Measurements from ENCODE around the gene RHBDF2.
A peak's percentile ranks its signal among the peaks of the same experiment; 100 is the strongest.
"Not testable (repeated sequence)": the region's sequence is repeated elsewhere in the genome, so short reads cannot be mapped to it uniquely, and the experiment has no call there.

The RHBDF2 gene

GRCh38 chr17:76536511-76537287 is 35.5 kb upstream of the RHBDF2 start:
- TF ChIP-seq POLR2AphosphoS5 (IDR thresholded peaks at IDR 0.05; ENCODE audit: low read depth, low read length) = no peak
- no peak for TF ChIP-seq POLR2A (IDR thresholded peaks at IDR 0.05; ENCODE audit: low read depth, low read length)
- no peak for TF ChIP-seq TAF1 (IDR thresholded peaks at IDR 0.05; ENCODE audit: borderline replicate concordance, low read depth, low read length)
- peak; percentile 19 for DNase-seq (ENCODE audit: insufficient read length)
- FAIRE-seq = no peak

DNA sequence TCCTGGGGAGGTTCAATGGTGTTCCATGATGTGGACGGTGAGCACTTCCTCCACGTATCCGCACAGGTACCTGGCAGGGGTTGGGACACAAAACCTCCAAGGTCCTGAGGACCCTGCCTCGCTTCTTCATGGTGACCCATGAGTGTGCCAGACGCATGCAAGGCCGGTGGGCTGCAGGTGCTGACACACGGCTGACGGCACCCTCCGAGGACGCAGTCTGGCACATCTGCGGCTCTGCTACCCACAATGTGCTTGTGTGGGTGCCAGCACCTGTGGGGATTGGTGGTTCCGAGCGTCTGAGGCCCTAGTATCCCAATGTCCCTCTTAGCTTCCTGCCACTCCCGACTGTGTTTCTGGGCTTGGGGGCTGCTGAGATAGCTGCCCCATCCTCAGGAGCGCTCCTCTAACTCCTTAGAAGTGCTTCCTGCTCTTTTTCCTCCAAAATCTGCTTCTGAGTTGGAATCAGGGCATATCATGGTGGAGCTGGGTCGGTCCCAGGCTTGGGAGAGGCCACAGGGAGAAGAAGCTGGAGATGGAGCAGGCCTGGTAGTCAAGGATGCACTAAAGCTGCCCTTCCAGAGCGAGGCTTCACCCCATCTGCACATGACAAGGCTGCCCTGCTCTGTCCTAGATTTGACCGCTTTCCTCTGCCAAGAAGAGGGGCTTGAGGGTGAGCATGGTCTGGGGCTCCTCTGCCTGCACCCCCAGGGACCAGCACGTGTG is 34.7 kb upstream of the RHBDF2 start:
- FAIRE-seq = no peak
- TF ChIP-seq POLR2AphosphoS5 (IDR thresholded peaks at IDR 0.05; ENCODE audit: low read depth, low read length) = no peak
- TF ChIP-seq TAF1 (IDR thresholded peaks at IDR 0.05; ENCODE audit: borderline replicate concordance, low read depth, low read length) = no peak
- TF ChIP-seq POLR2A (IDR thresholded peaks at IDR 0.05; ENCODE audit: low read depth, low read length) = no peak
- DNase-seq (ENCODE audit: insufficient read length) = peak; percentile 10

- FAIRE-seq (no peak), DNase-seq (ENCODE audit: insufficient read length) (no peak)
- no peak for TF ChIP-seq POLR2AphosphoS5 (IDR thresholded peaks at IDR 0.05; ENCODE audit: low read depth, low read length)
- no peak for TF ChIP-seq POLR2A (IDR thresholded peaks at IDR 0.05; ENCODE audit: low read depth, low read length)
- TF ChIP-seq TAF1 (IDR thresholded peaks at IDR 0.05; ENCODE audit: borderline replicate concordance, low read depth, low read length) = no peak
Observed at GRCh38 chr17:76534831-76535732, 33.9 kb upstream of the RHBDF2 start.

DNA sequence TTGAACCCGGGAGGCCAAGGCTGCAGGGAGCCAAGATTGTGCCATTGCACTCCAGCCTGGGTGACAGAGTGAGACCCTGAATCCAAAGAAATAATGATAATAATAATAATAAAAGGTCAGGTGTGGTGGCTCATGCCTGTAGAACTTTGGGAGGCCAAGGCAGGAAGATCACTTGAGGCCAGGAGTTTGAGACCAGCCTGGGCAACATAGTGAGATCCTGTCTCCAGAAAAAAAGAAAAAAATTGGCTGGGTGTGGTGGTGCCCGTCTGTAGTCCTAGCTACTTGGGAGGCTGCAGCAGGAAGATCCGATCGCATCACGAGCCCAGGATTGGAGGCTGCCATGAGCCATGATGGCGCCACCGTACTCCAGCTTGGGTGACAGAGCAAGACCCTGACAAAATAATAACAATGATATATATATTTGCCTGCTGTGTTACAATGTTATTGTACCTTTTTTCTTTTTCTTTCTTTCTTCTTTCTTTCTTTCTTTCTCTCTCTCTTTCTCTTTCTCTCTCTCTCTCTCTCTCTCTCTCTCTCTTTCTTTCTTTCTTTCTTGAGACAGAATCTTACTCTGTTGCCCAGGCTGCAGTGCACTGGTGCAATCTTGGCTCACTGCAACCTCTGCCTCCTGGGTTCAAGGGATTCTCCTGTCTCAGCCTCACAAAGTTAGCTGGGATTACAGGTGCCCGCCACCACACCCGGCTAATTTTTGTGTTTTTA is 32.6 kb upstream of the RHBDF2 start:
- DNase-seq (ENCODE audit: insufficient read length); FAIRE-seq: not testable (repeated sequence)

DNA sequence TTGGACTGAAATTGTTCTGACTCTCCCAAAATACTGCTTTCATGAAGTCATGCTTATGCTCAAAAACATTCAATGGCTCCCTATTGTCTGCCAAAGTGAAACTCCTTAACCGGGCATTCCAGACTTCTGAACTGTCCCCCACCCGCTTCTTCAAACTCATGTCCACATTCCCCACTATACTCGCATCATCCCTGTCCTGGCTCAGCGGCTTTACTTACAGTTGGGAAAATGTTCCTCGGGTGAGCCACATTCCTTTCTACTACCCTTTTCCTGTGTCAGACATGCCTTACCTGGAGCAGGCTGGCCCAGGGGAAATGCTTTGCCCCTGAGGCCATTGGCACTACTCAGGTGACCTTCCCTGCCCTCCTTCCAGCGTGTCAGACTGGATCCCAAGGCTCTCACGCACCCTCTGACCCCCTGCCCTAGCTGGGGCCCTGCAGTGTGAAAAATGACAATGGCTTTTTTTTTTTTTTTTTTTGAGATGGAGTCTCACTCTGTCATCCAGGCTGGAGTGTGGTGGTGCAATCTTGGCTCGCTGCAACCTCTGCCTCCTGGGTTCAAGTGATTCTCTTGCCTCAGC is 30.9 kb upstream of the RHBDF2 start:
- no peak for FAIRE-seq
- TF ChIP-seq POLR2AphosphoS5 (IDR thresholded peaks at IDR 0.05; ENCODE audit: low read depth, low read length) (no peak), POLR2A (IDR thresholded peaks at IDR 0.05; ENCODE audit: low read depth, low read length) (no peak), TAF1 (IDR thresholded peaks at IDR 0.05; ENCODE audit: borderline replicate concordance, low read depth, low read length) (no peak)
- DNase-seq (ENCODE audit: insufficient read length) = no peak

DNA sequence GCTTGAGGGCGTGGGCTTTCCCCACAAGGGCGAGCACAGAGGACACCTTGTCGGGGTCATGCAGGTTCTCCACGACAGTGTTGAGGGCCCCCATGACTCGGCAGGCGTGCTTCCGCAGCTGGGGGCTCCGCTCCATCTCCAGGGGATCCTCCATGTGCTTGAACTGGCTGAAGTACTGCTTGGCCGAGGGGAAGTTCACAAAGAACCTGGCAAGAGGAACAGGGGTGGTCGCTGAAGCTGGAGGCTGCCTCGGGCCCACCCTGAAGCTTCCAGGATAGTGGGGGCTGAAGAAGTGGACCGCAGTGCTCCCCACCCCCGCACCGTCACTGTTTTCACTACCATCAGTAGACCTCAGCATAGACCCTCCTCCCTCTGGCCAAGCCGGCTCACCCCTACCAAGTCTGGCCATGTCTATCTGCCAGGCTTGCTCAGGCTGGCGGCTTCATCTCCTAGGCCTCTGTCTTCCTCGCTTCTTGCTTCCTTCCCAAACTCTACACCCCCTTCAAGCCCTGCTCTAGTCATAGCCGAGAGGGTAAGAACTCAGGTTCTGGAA is 30.3 kb upstream of the RHBDF2 start:
- TF ChIP-seq POLR2A (IDR thresholded peaks at IDR 0.05; ENCODE audit: low read depth, low read length) (no peak), TAF1 (IDR thresholded peaks at IDR 0.05; ENCODE audit: borderline replicate concordance, low read depth, low read length) (no peak), POLR2AphosphoS5 (IDR thresholded peaks at IDR 0.05; ENCODE audit: low read depth, low read length) (no peak)
- FAIRE-seq = no peak
- DNase-seq (ENCODE audit: insufficient read length) = no peak

GRCh38 chr17:76530811-76531485 is 29.7 kb upstream of the RHBDF2 start:
- TF ChIP-seq POLR2AphosphoS5 (IDR thresholded peaks at IDR 0.05; ENCODE audit: low read depth, low read length) = no peak
- TF ChIP-seq POLR2A (IDR thresholded peaks at IDR 0.05; ENCODE audit: low read depth, low read length) = no peak
- FAIRE-seq (no peak), DNase-seq (ENCODE audit: insufficient read length) (no peak)

DNA sequence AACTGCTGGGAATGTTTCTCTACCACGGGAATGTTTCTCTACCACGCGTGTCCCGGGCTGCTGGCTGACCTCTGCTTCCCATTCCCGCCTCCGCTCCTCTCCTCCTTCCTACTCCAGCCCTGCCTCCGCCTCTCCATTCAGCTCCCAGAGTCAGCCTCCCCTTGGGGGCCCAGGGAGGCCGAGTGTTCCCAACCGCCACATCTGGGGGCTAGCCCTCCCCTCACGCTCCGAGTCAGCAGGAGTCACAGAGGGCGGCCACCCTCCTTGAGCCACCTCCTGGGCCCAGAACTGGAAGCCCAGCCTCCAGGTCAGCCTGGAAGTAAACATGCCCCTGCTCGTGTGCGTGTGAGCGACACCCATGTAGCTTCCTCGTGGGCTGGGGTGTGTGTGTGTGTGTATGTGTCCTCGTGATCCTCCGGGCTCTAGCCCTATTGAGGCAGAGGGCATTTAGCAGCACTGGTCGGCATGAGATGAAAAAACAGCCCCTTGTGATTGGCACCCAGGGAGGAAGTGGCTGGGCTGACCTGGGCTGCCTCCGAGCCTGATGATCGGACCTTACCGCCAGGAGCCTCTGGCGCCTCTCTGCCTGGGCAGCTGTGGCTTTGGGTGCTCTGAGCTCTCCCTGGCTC is 29.0 kb upstream of the RHBDF2 start:
- FAIRE-seq (no peak), DNase-seq (ENCODE audit: insufficient read length) (peak; percentile 5)
- TF ChIP-seq TAF1 (IDR thresholded peaks at IDR 0.05; ENCODE audit: borderline replicate concordance, low read depth, low read length) (no peak), POLR2A (IDR thresholded peaks at IDR 0.05; ENCODE audit: low read depth, low read length) (no peak), POLR2AphosphoS5 (IDR thresholded peaks at IDR 0.05; ENCODE audit: low read depth, low read length) (no peak)

DNA sequence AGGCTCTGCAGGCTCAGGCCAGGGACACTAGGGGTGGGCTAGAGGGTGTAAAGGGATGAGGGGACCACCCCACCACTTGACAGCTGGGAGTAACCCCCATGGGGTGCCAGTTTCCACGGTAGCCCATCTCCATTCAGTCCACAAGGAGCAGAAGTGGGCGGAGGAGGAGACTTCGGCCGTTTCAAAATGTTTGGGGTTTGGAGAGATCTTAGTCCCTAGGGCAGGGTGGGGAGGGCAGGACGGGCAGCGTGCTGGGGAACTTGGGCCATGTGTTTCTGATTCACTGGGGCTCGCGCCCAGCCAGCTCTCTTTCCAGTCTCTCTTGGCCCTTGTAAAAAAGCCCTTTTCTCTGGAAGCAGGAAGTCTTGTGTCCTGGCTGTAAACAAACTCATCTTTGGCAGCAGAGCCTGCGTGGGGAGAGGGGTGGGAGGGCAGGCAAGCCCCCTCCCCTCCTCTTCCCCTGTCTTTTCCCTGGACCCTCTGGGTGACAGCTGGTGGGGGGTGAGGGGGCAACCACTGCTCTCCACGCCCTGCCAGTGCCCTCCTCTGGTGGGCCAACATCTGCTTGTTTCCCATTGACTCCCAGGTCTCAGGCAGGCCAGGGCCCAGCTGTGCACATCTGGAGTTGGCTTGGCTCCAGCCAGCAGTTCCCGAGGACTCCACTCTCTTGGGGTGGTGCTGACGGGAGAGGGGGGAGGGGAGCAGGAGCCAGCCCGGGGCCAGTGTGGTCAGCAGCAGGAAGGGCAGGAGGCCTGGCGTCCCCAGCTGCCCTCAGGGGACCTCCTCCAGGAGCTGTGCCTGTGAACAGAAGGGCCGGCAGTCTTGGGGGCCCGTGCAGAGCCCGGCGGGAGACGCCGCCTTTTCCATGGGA is 28.2 kb upstream of the RHBDF2 start:
- TF ChIP-seq TAF1 (IDR thresholded peaks at IDR 0.05; ENCODE audit: borderline replicate concordance, low read depth, low read length) = no peak
- TF ChIP-seq POLR2A (IDR thresholded peaks at IDR 0.05; ENCODE audit: low read depth, low read length) = no peak
- no peak for TF ChIP-seq POLR2AphosphoS5 (IDR thresholded peaks at IDR 0.05; ENCODE audit: low read depth, low read length)
- DNase-seq (ENCODE audit: insufficient read length) (peak; percentile 11), FAIRE-seq (no peak)

All from GM12892 (cell line).